Measurements from ENCODE around the gene DNAJC21.

GRCh38 chr5:34927785-34928184, 1.6 kb upstream of the DNAJC21 start:
- TF ChIP-seq CHD2 (IDR thresholded peaks at IDR 0.05; ENCODE audit: low read length, partially characterized antibody): no peak
- no peak for TF ChIP-seq CTCF (IDR thresholded peaks at IDR 0.05)
- TF ChIP-seq POLR2A (IDR thresholded peaks at IDR 0.05; ENCODE audit: low read length): no peak
- TF ChIP-seq HMGXB4 (CRISPR knock-in tag; IDR thresholded peaks at IDR 0.05; ENCODE audit: borderline replicate concordance): no peak
- no peak for TF ChIP-seq KDM1A (IDR thresholded peaks at IDR 0.05; ENCODE audit: low read depth)
- TF ChIP-seq MAX (IDR thresholded peaks at IDR 0.05): no peak
- no peak for TF ChIP-seq MAFK (IDR thresholded peaks at IDR 0.05; ENCODE audit: partially characterized antibody)
- TF ChIP-seq REST (IDR thresholded peaks at IDR 0.05): no peak
